ENCODE data around the gene NBR1. TPM values are rescaled to one million over a fixed set of nuclear protein-coding genes. Genes with fewer than 3 reads are reported as not detected.
"Not testable (repeated sequence)": the region's sequence is repeated elsewhere in the genome, so short reads cannot be mapped to it uniquely, and the experiment has no call there.

Gene NBR1
- total RNA-seq, 1 experiment from 2014 or later = 93.7 TPM

GRCh38 chr17:43146649-43147048 is 24.4 kb upstream of the NBR1 start:
- POLR2A ChIA-PET (ENCODE audit: unreplicated experiment) = no interaction called here
- Histone ChIP-seq H3K4me3 (no peak overlapping the region), H3K4me2 (no peak overlapping the region), H3K9me3 (ENCODE audit: insufficient read depth, low read depth) (no peaks in the 10 kb centered on the region), H3K27ac (no peak overlapping the region), H2AFZ (no peak overlapping the region), H3K4me1 (replicated peaks; ENCODE audit: insufficient read depth) (no peaks in the 10 kb centered on the region), H4K20me1 (ENCODE audit: insufficient read depth) (peaks cover 5% of the 10 kb centered on the region), H3K27me3 (ENCODE audit: insufficient read depth, low read depth) (no peaks in the 10 kb centered on the region), H3K36me3 (ENCODE audit: low read depth) (0 out of 2 replicates have a peak, but pooled peaks cover 5% of the 10 kb centered on the region), H3K79me2 (ENCODE audit: low read depth) (no peaks in the 10 kb centered on the region), H3K9me2 (ENCODE audit: insufficient read depth) (no peaks in the 10 kb centered on the region), H3F3A (ENCODE audit: insufficient read depth, low read depth) (0 out of 2 replicates have a peak, but pooled peaks cover 6% of the 10 kb centered on the region)
- CTCF ChIA-PET = no interaction called here
- TF ChIP-seq EZH2 (IDR thresholded peaks at IDR 0.05; ENCODE audit: low read depth) (no peak), CTCF (conservative IDR thresholded peaks at IDR 0.05) (no peak)
- intact Hi-C loops (cut with micrococcal nuclease; ENCODE audit: unreplicated experiment) = no loop called here
- no TSS peak for BruUV-seq (replicated peaks)
- DNase-seq = no peak

GRCh38 chr17:43151880-43152456 is 19.0 kb upstream of the NBR1 start:
- Histone ChIP-seq H2AFZ (no peak overlapping the region), H3K4me1 (replicated peaks; ENCODE audit: insufficient read depth) (no peaks in the 10 kb centered on the region), H4K20me1 (ENCODE audit: insufficient read depth) (no peaks in the 10 kb centered on the region; the same call in 1 of the 2 replicates), H3K9me2 (ENCODE audit: insufficient read depth) (no peaks in the 10 kb centered on the region), H3K9me3 (ENCODE audit: insufficient read depth, low read depth) (no peaks in the 10 kb centered on the region), H3K79me2 (ENCODE audit: low read depth) (no peaks in the 10 kb centered on the region), H3K27me3 (ENCODE audit: insufficient read depth, low read depth) (no peaks in the 10 kb centered on the region), H3K4me2 (no peak overlapping the region), H3F3A (ENCODE audit: insufficient read depth, low read depth) (no peaks in the 10 kb centered on the region), H3K4me3 (no peak overlapping the region), H3K36me3 (ENCODE audit: low read depth) (0 out of 2 replicates have a peak, but pooled peaks cover 5% of the 10 kb centered on the region), H3K27ac (no peak overlapping the region)
- no TSS peak for BruUV-seq (replicated peaks)
- intact Hi-C loops (cut with micrococcal nuclease; ENCODE audit: unreplicated experiment) = no loop called here
- TF ChIP-seq EZH2 (IDR thresholded peaks at IDR 0.05; ENCODE audit: low read depth) (no peak), CTCF (conservative IDR thresholded peaks at IDR 0.05) (no peak)
- CTCF ChIA-PET = no interaction called here
- POLR2A ChIA-PET (ENCODE audit: unreplicated experiment) = no interaction called here
- no peak for DNase-seq

GRCh38 chr17:43153197-43153835 is 17.7 kb upstream of the NBR1 start:
- H3K4me2 ChIP-seq; H3K79me2 ChIP-seq (ENCODE audit: low read depth); BruUV-seq (replicated peaks); H3K36me3 ChIP-seq (ENCODE audit: low read depth); H3K9me2 ChIP-seq (ENCODE audit: insufficient read depth); DNase-seq; H3K4me3 ChIP-seq; intact Hi-C loops (cut with micrococcal nuclease; ENCODE audit: unreplicated experiment); H3K27ac ChIP-seq; H4K20me1 ChIP-seq (ENCODE audit: insufficient read depth); CTCF ChIA-PET; H2AFZ ChIP-seq; H3K4me1 ChIP-seq (replicated peaks; ENCODE audit: insufficient read depth); H3K27me3 ChIP-seq (ENCODE audit: insufficient read depth, low read depth); H3K9me3 ChIP-seq (ENCODE audit: insufficient read depth, low read depth); H3F3A ChIP-seq (ENCODE audit: insufficient read depth, low read depth): not testable (repeated sequence)
- POLR2A ChIA-PET (ENCODE audit: unreplicated experiment) = interaction anchor here (0.7 kb wide), 1 partner anchor 1446 kb away, joined by 4 read pairs; no protein-coding TSS in a partner anchor
